Heart right ventricle (tissue), 16 donors: ENCODE data around the gene ATP6V1G1. TPM values are rescaled to one million over a fixed set of nuclear protein-coding genes. Genes with fewer than 3 reads are reported as not detected.

Experiments used
- ATAC-seq, 8 donors: fragments of 200-7000 bp; cut with Tn5 transposase; one replicate each; pipeline ENCODE4 v1.9.1; 2020; ENCODE audit warnings: mild to moderate bottlenecking in 8 of 8, moderate library complexity in 8 of 8, moderate number of reproducible peaks in 1 of 8
- DNase-seq, 2 donors: peaks; one replicate each; pipeline ENCODE4 v3.0.0-alpha.2; 2020
- H3K27ac ChIP-seq, 10 donors: fragments of 200-600 bp; sonication (generic) in 2 of 10; one replicate each; pipeline versions ENCODE4 v1.5.0 to v1.8.0; 2020 to 2022; ENCODE audit warnings: mild to moderate bottlenecking in 3 of 10
- H3K27me3 ChIP-seq, 7 donors: fragments of 200-600 bp; one replicate each; pipeline ENCODE4 v1.8.0; 2021 to 2022; ENCODE audit warnings: mild to moderate bottlenecking in 2 of 7
- H3K36me3 ChIP-seq, 9 donors: fragments of 200-600 bp; sonication (generic) in 1 of 9; one replicate each; pipeline versions ENCODE4 v1.5.0 to v1.8.0; 2020 to 2022; ENCODE audit warnings: mild to moderate bottlenecking in 2 of 9
- H3K4me1 ChIP-seq, 9 donors: fragments of 200-600 bp; sonication (generic) in 1 of 9; one replicate each; pipeline versions ENCODE4 v1.5.0 to v1.8.0; 2020 to 2022; ENCODE audit warnings: mild to moderate bottlenecking in 4 of 9
- H3K4me3 ChIP-seq, 10 donors: fragments of 200-600 bp; sonication (generic) in 2 of 10; one replicate each; pipeline versions ENCODE4 v1.5.0 to v1.8.0; 2020 to 2022; ENCODE audit warnings: mild to moderate bottlenecking in 7 of 10, moderate library complexity in 2 of 10
- H3K9me3 ChIP-seq, 11 donors: fragments of 200-600 bp in 10 of 11; sonication (generic) in 2 of 11; one replicate each; pipeline versions ENCODE4 v1.5.0 to v1.8.0; 2013 to 2022; ENCODE audit warnings: mild to moderate bottlenecking in 2 of 11, control low read depth in 1 of 11, moderate library complexity in 1 of 11
- CTCF ChIP-seq, 9 donors: fragments of 200-600 bp; sonication (generic) in 2 of 9; IDR thresholded peaks; one replicate each; pipeline versions ENCODE4 v1.5.0 to v1.8.0; 2021 to 2022; ENCODE audit warnings: antibody characterized with exemption in 9 of 9, mild to moderate bottlenecking in 5 of 9, moderate library complexity in 1 of 9
- WGBS, 2 donors: extraction: QIAGEN DNeasy Blood & Tissue Kit; methylation state at CpG; one replicate each; pipeline ENCODE4 v1.1.7; 2013; ENCODE audit warnings: inconsistent platforms in 1 of 2; 5-methylcytosine and 5-hydroxymethylcytosine counted together
- intact Hi-C, 10 donors: fragments of 100-400 bp; cut with DNase I; formaldehyde crosslinking; loops; one replicate each; pipeline versions ENCODE4 v1.11.1 to v1.14.2; 2022
- polyA plus RNA-seq, 2 donors: library from polyadenylated mRNA; stranded (reverse); fragments of 200-250 nt; gene quantifications; one replicate each; pipeline ENCODE4 v1.2.3, GENCODE V29; 2013
- total RNA-seq, 10 donors: library from RNA; stranded (reverse); fragmentation: NEBNext Ultra II Directional in 3 of 10; extraction: Animal tissue kit (Norgen Biotek cat#: 25700) in 3 of 10; gene quantifications; one replicate each; pipeline versions ENCODE4 v1.2.1 to v1.2.4, GENCODE V29; 2021 to 2023
- donor health status: Arrhythmogenic right ventricular cardiomyopathy.
- donor health status: ischemic (EF 13 %, LVEDD 7.1; RV severe dilation, severe dysfunction).
- donor health status: healthy with polysubstance abuse.
- donor health status: DM: no; HTN: yes; CAD: no.
- donor health status: DM: no; HTN: no; CAD: no.
- donor health status: ischemic (EF 25% LVEDD 6.9; RV normal size, moderate dysfunction).
- donor health status: ischemic (EF 25% LVEDD 5.7; RV mildly dilated, moderate dysfunction).
- donor health status: healthy.
- donor health status: DM: yes; HTN: yes; CAD: no.
- donor health status: Ischemic cardiomyopathy.
- donor health status: ischemic (EF 35%, LVEDD 5.7; RV mildly dilated, moderate dysfunction).
- donor health status: nonischemic (EF 11% LVEDD 7.7; RV severe dilation, severe dysfunction).
- donor health status: DM: yes; HTN: yes; CAD: no.
- donor health status: PGD.
- donor health status: ischemic (EF 29% LVEDD 5.4; RV normal size, mild dysfunction).
- donor health status: nonischemic (EF 23%, LVEDD 6.1; RV moderate dilation, normal function).

ATP6V1G1 gene
- total and polyA plus RNA-seq, 12 donors, result 53.1 to 115 (median 64.7) TPM

DNA sequence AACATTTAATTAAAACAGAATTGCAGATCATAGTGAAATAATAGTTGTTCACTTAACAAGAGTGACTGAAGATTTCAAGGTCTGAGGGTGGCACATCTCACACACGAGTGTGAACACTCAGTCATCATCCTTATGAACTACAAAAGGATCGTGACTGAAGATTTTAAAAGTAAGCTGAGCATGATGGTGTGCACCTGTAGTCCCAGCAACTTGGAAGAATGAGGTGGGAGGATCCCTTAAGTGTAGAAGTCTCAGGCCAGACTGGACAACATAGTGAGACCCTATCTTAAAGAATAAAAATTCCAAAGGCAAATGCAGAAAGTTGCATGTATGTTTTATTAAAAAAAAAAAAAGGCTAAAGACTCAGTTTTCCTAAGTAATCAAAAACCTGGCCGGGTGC, 22.4 kb upstream of the ATP6V1G1 start:
- no peak for DNase-seq

GRCh38 chr9:114570742-114571141, 16.8 kb upstream of the ATP6V1G1 start:
- ATAC-seq (no peak), DNase-seq (no peak)
- Histone ChIP-seq H3K27ac (no peak overlapping the region), H3K4me1 (no peaks in the 10 kb centered on the region), H3K4me3 (no peak overlapping the region), H3K36me3 (no peaks in the 10 kb centered on the region), H3K27me3 (peaks cover 0 to 7% (median 0%) of the 10 kb centered on the region in 7 donors), H3K9me3 (no peaks in the 10 kb centered on the region)
- 79 to 81% methylated on average over 7 of the region's 7 CpGs for WGBS, 2 donors
- no peak for TF ChIP-seq CTCF (IDR thresholded peaks at IDR 0.05)
- intact Hi-C loops, result no loop called here

More for the DNA sequence above, 22.4 kb upstream of the ATP6V1G1 start:
- 77 to 78% methylated on average over 3 of the region's 3 CpGs for WGBS, 2 donors
- intact Hi-C loops, result no loop called here
- no peak for ATAC-seq
- no peaks in the 10 kb centered on the region for H3K4me1 ChIP-seq
- no peaks in the 10 kb centered on the region for H3K36me3 ChIP-seq
- peaks cover 0 to 30% (median 15%) of the 10 kb centered on the region in 7 donors for H3K27me3 ChIP-seq
- no peaks in the 10 kb centered on the region for H3K9me3 ChIP-seq
- no peak for TF ChIP-seq CTCF (IDR thresholded peaks at IDR 0.05)
- H3K27ac ChIP-seq, result no peak overlapping the region
- H3K4me3 ChIP-seq, result no peak overlapping the region

DNA sequence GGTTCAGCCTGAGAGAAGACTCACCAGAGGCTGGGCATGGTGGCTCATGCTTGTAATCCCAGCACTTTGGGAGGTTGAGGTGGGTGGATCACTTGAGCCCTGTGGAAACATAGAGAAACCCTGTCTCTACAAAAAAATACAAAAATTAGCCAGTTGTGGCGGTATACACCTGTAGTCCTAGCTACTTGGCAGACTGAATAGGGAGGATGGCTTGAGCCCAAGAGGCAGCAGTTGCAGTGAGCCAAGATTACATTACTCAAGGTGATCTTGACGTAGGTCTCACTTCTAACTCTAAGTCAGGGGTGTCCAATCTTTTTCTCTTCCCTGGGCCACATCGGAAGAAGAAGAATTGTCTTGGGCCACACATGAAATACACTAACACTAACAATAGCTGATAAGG, 16.2 kb upstream of the ATP6V1G1 start:
- no peak for TF ChIP-seq CTCF (IDR thresholded peaks at IDR 0.05)
- no peak overlapping the region for H3K4me3 ChIP-seq
- no peak for ATAC-seq
- no peak overlapping the region for H3K27ac ChIP-seq
- intact Hi-C loops, result no loop called here
- no peaks in the 10 kb centered on the region for H3K36me3 ChIP-seq
- peaks cover 0 to 7% (median 0%) of the 10 kb centered on the region in 7 donors for H3K27me3 ChIP-seq
- H3K4me1 ChIP-seq, result no peaks in the 10 kb centered on the region
- DNase-seq, result no peak
- 68 to 69% methylated on average over 3 of the region's 3 CpGs for WGBS, 2 donors
- H3K9me3 ChIP-seq, result no peaks in the 10 kb centered on the region

DNA sequence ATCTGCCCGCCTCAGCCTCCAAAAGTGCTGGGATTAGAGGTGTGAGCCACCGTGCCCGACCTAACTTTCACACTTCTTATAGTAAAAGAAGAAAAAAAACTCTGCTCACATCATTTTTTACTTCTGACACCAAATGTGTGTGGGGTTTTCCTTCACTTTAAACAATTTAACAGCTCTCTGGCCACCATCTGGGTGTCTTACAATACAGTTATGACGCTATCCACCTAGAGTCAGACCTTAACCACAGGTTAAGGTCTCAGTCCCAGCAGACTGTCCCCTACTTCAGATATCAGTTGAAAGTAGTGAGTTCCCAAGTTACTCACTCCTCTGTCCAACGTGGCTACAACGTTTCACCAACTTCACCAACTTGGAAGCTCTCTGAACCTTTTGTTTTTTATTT, 15.4 kb upstream of the ATP6V1G1 start:
- no peaks in the 10 kb centered on the region for H3K4me1 ChIP-seq
- H3K27me3 ChIP-seq, result peaks cover 0 to 7% (median 0%) of the 10 kb centered on the region in 7 donors
- H3K4me3 ChIP-seq, result no peak overlapping the region
- no peak for TF ChIP-seq CTCF (IDR thresholded peaks at IDR 0.05)
- intact Hi-C loops, result no loop called here
- WGBS, 2 donors, result 80% methylated on average over 6 of the region's 6 CpGs
- H3K27ac ChIP-seq, result no peak overlapping the region
- ATAC-seq, result no peak
- no peak for DNase-seq
- H3K36me3 ChIP-seq, result no peaks in the 10 kb centered on the region
- no peaks in the 10 kb centered on the region for H3K9me3 ChIP-seq
